ENCODE measurements around the gene ADGRG3. TPM values are rescaled to one million over a fixed set of nuclear protein-coding genes. Genes with fewer than 3 reads are reported as not detected.

The ADGRG3 gene
- total RNA-seq, 1 experiment from 2014 or later = not detected

GRCh38 chr16:57721356-57722209 is 53.5 kb downstream of the ADGRG3 start:
- DNase-seq (ENCODE audit: low read depth, low spot score) (no peak), ATAC-seq (no peak)
- H3K4me1 ChIP-seq (ENCODE audit: control insufficient read depth in 1 of 2, insufficient read depth in 2 of 2, low read length in 2 of 2) = no peaks in the 10 kb centered on the region
- no peak overlapping the region for H3K4me2 ChIP-seq (ENCODE audit: low read length)
- H3K4me3 ChIP-seq (replicated peaks in 1 of 2; ENCODE audit: low read depth in 1 of 2, low read length in 2 of 2) = no peak overlapping the region
- no peaks in the 10 kb centered on the region for H4K20me1 ChIP-seq (ENCODE audit: insufficient read depth)
- intact Hi-C loops (cut with micrococcal nuclease) = loop anchor here (2.0 to 10.0 kb wide), 2 partner anchors 73 to 283 kb away; partner anchors contain the start of genes USB1 and ZNF319
- CTCF ChIA-PET = no interaction called here
- H3K36me3 ChIP-seq (ENCODE audit: control insufficient read depth in 1 of 2, insufficient read depth in 2 of 2, low read length in 2 of 2) = no peaks in the 10 kb centered on the region
- no peaks in the 10 kb centered on the region for H3K9me3 ChIP-seq (ENCODE audit: control insufficient read depth in 1 of 2, insufficient read depth in 1 of 2, low read depth in 1 of 2, low read length in 2 of 2)
- no peak overlapping the region for H3K27ac ChIP-seq (ENCODE audit: low read depth, low read length)
- H3K9me2 ChIP-seq (ENCODE audit: insufficient read depth) = no peaks in the 10 kb centered on the region
- no peak for TF ChIP-seq JUND (IDR thresholded peaks at IDR 0.05)
- no peak for TF ChIP-seq RAD21 (IDR thresholded peaks at IDR 0.05; ENCODE audit: low read depth)
- TF ChIP-seq MAX (IDR thresholded peaks at IDR 0.05) = no peak
- no peak for TF ChIP-seq ELF1 (IDR thresholded peaks at IDR 0.05; ENCODE audit: borderline replicate concordance, low read depth)
- TF ChIP-seq SIN3A (IDR thresholded peaks at IDR 0.05; ENCODE audit: low read depth) = no peak
- TF ChIP-seq POLR2A (IDR thresholded peaks at IDR 0.05; ENCODE audit: borderline replicate concordance, extremely low read depth, insufficient read depth, insufficient read length) = no peak
- TF ChIP-seq CEBPB (IDR thresholded peaks at IDR 0.05; ENCODE audit: low read depth) = no peak
- TF ChIP-seq ZNF274 (IDR thresholded peaks at IDR 0.05; ENCODE audit: low read depth, low read length) = no peak
- TF ChIP-seq YY1 (IDR thresholded peaks at IDR 0.05; ENCODE audit: extremely low read depth, insufficient replicate concordance, low read depth, low read length) = no peak
- TF ChIP-seq FOSL1 (IDR thresholded peaks at IDR 0.05; ENCODE audit: low read depth) = no peak
- no peak for TF ChIP-seq SP1 (IDR thresholded peaks at IDR 0.05; ENCODE audit: low read depth)
- no peak for TF ChIP-seq EGR1 (IDR thresholded peaks at IDR 0.05; ENCODE audit: low read depth)
- TF ChIP-seq ZBTB33 (IDR thresholded peaks at IDR 0.05; ENCODE audit: extremely low read depth, insufficient replicate concordance, low read length) = no peak
- TF ChIP-seq EZH2 (IDR thresholded peaks at IDR 0.05) = no peak
- TF ChIP-seq CBX3 (IDR thresholded peaks at IDR 0.05; ENCODE audit: low read depth) = no peak
- TF ChIP-seq EZH2phosphoT487 (IDR thresholded peaks at IDR 0.05; ENCODE audit: borderline replicate concordance) = no peak
- H3K9ac ChIP-seq (ENCODE audit: low read length) = no peak overlapping the region
- RAD21 ChIA-PET (ENCODE audit: low non-redundant PET in 1 of 2, low total read pairs in 2 of 2, uncharacterized antibody in 2 of 2, unreplicated experiment in 2 of 2) = no interaction called here
- H3K27me3 ChIP-seq (ENCODE audit: insufficient read depth, low read length) = no peaks in the 10 kb centered on the region
- H3K79me2 ChIP-seq (ENCODE audit: insufficient read depth, low read length) = no peaks in the 10 kb centered on the region
- no peak overlapping the region for H2AFZ ChIP-seq (ENCODE audit: low read depth, low read length, poor library complexity, severe bottlenecking)
- no TSS peak for BruUV-seq (replicated peaks)
- POLR2A ChIA-PET = no interaction called here

Data from HCT116 (cell line).